Activated T-helper 17 cell treated with anti-CD3 and anti-CD28 coated beads, Interleukin-2, amount 50 U/mL, for 72 hours (primary cell): ENCODE data around the gene SUDS3. TPM values are rescaled to one million over a fixed set of nuclear protein-coding genes. Genes with fewer than 3 reads are reported as not detected.

Experiments
- total RNA-seq, 2 donors: library from RNA; stranded (reverse); gene quantifications; one replicate each; pipeline ENCODE4 v1.2.3, GENCODE V29; 2022

The SUDS3 gene
- total RNA-seq, 2 donors from 2014 or later = 24.2 to 30.8 TPM

Other genes starting within 250 kb of the SUDS3 start
- gene PEBP1, start 240.4 kb upstream of the SUDS3 start, total RNA-seq = 100 to 1,000 TPM in 1 of 2 donors, 10 to 100 TPM in 1; 86.0 to 182 TPM
- gene TAOK3, start 3.6 kb upstream of the SUDS3 start, total RNA-seq = 10 to 100 TPM; 56.2 to 62.3 TPM